Activated T-helper 2 cell treated with anti-CD3 and anti-CD28 coated beads, Interferon-gamma antibody, Interleukin-2, Interleukin-4, amounts not matched to agents 10 μg/mL and 5 μg/mL and 100 μg/mL, durations not matched to agents 14 hours and 24 hours and 36 hours (primary cell): Measurements from ENCODE around the gene ACACA. TPM values are rescaled to one million over a fixed set of nuclear protein-coding genes. Genes with fewer than 3 reads are reported as not detected.
"Not testable (repeated sequence)": the region's sequence is repeated elsewhere in the genome, so short reads cannot be mapped to it uniquely, and the experiment has no call there.

Experiments
- DNase-seq: peaks from one replicate; pipeline ENCODE4 v3.0.0; 2021; ENCODE audit warnings: low spot score
- H3K27ac Mint-ChIP-seq: one replicate; pipeline ENCODE4 v1.8.0; 2021; ENCODE audit warnings: mixed read lengths
- H3K27me3 Mint-ChIP-seq: one replicate; pipeline ENCODE4 v1.8.0; 2021; ENCODE audit warnings: low read depth, mixed read lengths
- H3K36me3 Mint-ChIP-seq: one replicate; pipeline ENCODE4 v1.8.0; 2021; ENCODE audit warnings: low read depth, mixed read lengths
- H3K4me1 Mint-ChIP-seq: one replicate; pipeline ENCODE4 v1.8.0; 2021; ENCODE audit warnings: low read depth, mixed read lengths
- H3K4me3 Mint-ChIP-seq: one replicate; pipeline ENCODE4 v1.8.0; 2021; ENCODE audit warnings: low read depth, mild to moderate bottlenecking, moderate library complexity, mixed read lengths
- H3K9me3 Mint-ChIP-seq: one replicate; pipeline ENCODE4 v1.8.0; 2021; ENCODE audit warnings: mixed read lengths
- intact Hi-C: fragments of 100-400 bp; cut with micrococcal nuclease; formaldehyde crosslinking; loops from one replicate; pipeline ENCODE4 v1.15.1; 2023
- total RNA-seq: library from RNA; stranded (reverse); gene quantifications from 2 replicates; pipeline ENCODE4 v1.2.3, GENCODE V29; 2022

The ACACA gene
- total RNA-seq, 1 donor from 2014 or later = 109 TPM

DNA sequence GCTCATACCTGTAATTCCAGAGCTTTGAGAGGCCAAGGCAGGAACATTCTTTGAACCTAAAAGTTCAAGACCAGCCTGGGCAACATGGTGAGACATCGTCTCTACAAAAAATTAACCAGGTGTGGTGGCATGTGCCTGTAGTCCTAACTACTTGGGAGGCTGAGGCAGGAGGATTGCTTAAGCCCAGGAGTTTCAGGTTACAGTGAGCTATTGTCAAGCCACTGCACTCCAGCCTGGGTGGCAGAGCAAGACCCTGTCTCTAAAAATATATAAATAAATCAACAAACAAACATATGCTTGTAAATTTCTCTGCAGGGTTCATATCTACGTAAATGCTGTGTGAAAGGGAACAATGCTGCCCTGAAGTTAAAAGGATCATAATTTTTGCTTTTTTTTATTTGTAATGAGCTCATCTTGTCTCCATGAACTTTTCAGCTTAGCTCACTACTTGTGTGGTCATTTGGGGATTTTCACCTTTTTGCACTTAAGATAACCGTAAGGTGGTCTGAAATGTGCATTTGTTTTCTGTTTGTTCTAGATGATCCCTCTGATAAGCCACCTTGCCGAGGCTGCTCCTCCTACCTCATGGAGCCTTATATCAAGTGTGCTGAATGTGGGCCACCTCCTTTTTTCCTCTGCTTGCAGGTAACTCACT, 16.5 kb upstream of the ACACA start:
- H3K4me1 Mint-ChIP-seq = no peaks in the 10 kb centered on the region
- no peaks in the 10 kb centered on the region for H3K27me3 Mint-ChIP-seq
- no peaks in the 10 kb centered on the region for H3K9me3 Mint-ChIP-seq
- H3K36me3 Mint-ChIP-seq = peaks cover 55% of the 10 kb centered on the region
- H3K4me3 Mint-ChIP-seq = no peak overlapping the region
- no peak for DNase-seq
- intact Hi-C loops = no loop called here
- no peak overlapping the region for H3K27ac Mint-ChIP-seq

GRCh38 chr17:37417852-37418251, 11.2 kb upstream of the ACACA start:
- intact Hi-C loops = no loop called here
- no peak overlapping the region for H3K27ac Mint-ChIP-seq
- H3K27me3 Mint-ChIP-seq = no peaks in the 10 kb centered on the region
- no peaks in the 10 kb centered on the region for H3K9me3 Mint-ChIP-seq
- H3K4me3 Mint-ChIP-seq = no peak overlapping the region
- peaks cover 50% of the 10 kb centered on the region for H3K36me3 Mint-ChIP-seq
- H3K4me1 Mint-ChIP-seq = peaks cover 4% of the 10 kb centered on the region
- DNase-seq = no peak

GRCh38 chr17:37413875-37414519, 7.4 kb upstream of the ACACA start:
- Mint-ChIP-seq H3K27me3 (no peaks in the 10 kb centered on the region), H3K9me3 (no peaks in the 10 kb centered on the region), H3K36me3 (peaks cover 63% of the 10 kb centered on the region), H3K27ac (no peak overlapping the region), H3K4me1 (peaks cover 12% of the 10 kb centered on the region), H3K4me3 (no peak overlapping the region)
- intact Hi-C loops = no loop called here
- no peak for DNase-seq

DNA sequence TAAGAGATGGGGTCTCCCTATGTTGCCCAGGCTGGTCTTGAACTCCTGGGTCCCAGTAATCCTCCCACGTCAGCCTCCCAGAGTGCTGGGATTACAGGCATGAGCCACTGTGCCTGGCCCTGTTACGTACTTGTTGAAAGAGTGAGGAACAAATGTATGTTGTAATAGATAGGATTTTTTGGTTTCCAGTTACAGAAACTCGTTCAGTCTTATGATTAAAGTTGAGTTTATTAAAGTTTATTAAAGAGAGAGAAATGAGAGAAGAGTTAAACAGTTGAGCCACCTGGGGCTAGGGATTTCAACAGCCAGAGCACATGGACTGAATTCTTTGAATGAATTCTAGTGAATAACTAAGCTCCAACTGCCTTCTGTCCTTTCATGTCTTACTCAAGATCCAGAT, 3.7 kb upstream of the ACACA start:
- Mint-ChIP-seq H3K36me3 (peaks cover 67% of the 10 kb centered on the region), H3K4me3 (no peak overlapping the region), H3K27me3 (no peaks in the 10 kb centered on the region), H3K4me1 (peaks cover 21% of the 10 kb centered on the region), H3K9me3 (no peaks in the 10 kb centered on the region), H3K27ac (no peak overlapping the region)
- no peak for DNase-seq
- intact Hi-C loops = no loop called here

- H3K27me3 Mint-ChIP-seq, H3K9me3 Mint-ChIP-seq, DNase-seq: not testable (repeated sequence)
- peaks cover 66% of the 10 kb centered on the region for H3K36me3 Mint-ChIP-seq
- H3K27ac Mint-ChIP-seq = peak overlapping the region; percentile 94
- intact Hi-C loops = loop anchor here (10.0 kb wide), 2 partner anchors 197 to 1317 kb away; partner anchors contain the start of gene SYNRG
- H3K4me3 Mint-ChIP-seq = peak overlapping the region; percentile 95
- peaks cover 37% of the 10 kb centered on the region for H3K4me1 Mint-ChIP-seq
Observed at GRCh38 chr17:37408145-37408479, 1.5 kb upstream of the ACACA start.

GRCh38 chr17:37405955-37406634, 541 bp downstream of the ACACA start:
- Mint-ChIP-seq H3K27me3 (no peaks in the 10 kb centered on the region), H3K27ac (peak overlapping the region; percentile 92), H3K4me1 (peaks cover 42% of the 10 kb centered on the region), H3K4me3 (peak overlapping the region; percentile 97), H3K36me3 (peaks cover 57% of the 10 kb centered on the region), H3K9me3 (no peaks in the 10 kb centered on the region)
- DNase-seq = no peak
- intact Hi-C loops = loop anchor here (2.0 to 10.0 kb wide), 3 partner anchors 85 to 1319 kb away; partner anchors contain the start of gene SYNRG

GRCh38 chr17:37405522-37405921, 1.1 kb downstream of the ACACA start:
- Mint-ChIP-seq H3K36me3 (peaks cover 51% of the 10 kb centered on the region), H3K4me1 (peaks cover 37% of the 10 kb centered on the region), H3K4me3 (peak overlapping the region; percentile 97)
- H3K9me3 Mint-ChIP-seq, DNase-seq, H3K27me3 Mint-ChIP-seq, H3K27ac Mint-ChIP-seq: not testable (repeated sequence)
- intact Hi-C loops = loop anchor here (10.0 kb wide), 2 partner anchors 199 to 1319 kb away; partner anchors contain the start of gene SYNRG

GRCh38 chr17:37400505-37400904, 6.1 kb downstream of the ACACA start:
- Mint-ChIP-seq H3K27me3 (no peaks in the 10 kb centered on the region), H3K9me3 (no peaks in the 10 kb centered on the region), H3K36me3 (peaks cover 30% of the 10 kb centered on the region), H3K4me3 (no peak overlapping the region), H3K4me1 (peaks cover 34% of the 10 kb centered on the region), H3K27ac (no peak overlapping the region)
- no peak for DNase-seq
- intact Hi-C loops = loop anchor here (10.0 kb wide), 2 partner anchors 204 to 1324 kb away; partner anchors contain the start of gene SYNRG

DNA sequence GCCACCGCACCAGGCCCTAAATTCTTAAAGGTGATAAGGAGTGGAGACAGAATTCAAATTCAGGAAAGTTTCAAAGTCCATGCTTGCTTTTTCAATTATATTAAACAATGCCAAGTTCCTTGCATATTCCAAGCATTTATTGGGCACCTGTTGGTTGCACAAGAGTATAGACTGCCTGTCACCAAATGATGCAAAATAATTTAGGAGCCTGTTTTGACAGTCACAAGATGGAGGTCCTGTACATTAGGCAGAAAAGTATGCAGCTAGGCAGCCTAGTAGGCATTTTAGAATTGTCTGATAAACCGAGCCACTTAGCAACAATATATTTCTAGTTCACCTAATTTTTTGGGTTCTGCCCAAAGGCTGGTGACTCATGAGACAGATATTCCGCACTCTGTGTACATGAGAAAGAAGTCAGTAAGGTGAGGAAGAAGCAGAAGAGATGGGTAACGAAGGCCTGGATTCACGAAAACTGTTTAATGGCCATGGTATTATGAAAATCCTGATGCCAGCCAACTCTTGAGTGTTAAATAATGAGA, 7.3 kb downstream of the ACACA start:
- H3K36me3 Mint-ChIP-seq = peaks cover 23% of the 10 kb centered on the region
- H3K4me1 Mint-ChIP-seq = peaks cover 26% of the 10 kb centered on the region
- H3K27me3 Mint-ChIP-seq = no peaks in the 10 kb centered on the region
- intact Hi-C loops = no loop called here
- H3K9me3 Mint-ChIP-seq = no peaks in the 10 kb centered on the region
- no peak overlapping the region for H3K4me3 Mint-ChIP-seq
- DNase-seq = no peak
- no peak overlapping the region for H3K27ac Mint-ChIP-seq

- H3K4me1 Mint-ChIP-seq = peaks cover 30% of the 10 kb centered on the region
- no peaks in the 10 kb centered on the region for H3K9me3 Mint-ChIP-seq
- no peak overlapping the region for H3K27ac Mint-ChIP-seq
- DNase-seq = no peak
- H3K4me3 Mint-ChIP-seq = no peak overlapping the region
- intact Hi-C loops = loop anchor here (5.0 kb wide), 1 partner anchor 36 kb away; no protein-coding TSS in a partner anchor
- no peaks in the 10 kb centered on the region for H3K36me3 Mint-ChIP-seq
- no peaks in the 10 kb centered on the region for H3K27me3 Mint-ChIP-seq
Observed at GRCh38 chr17:37393352-37393751, 13.3 kb downstream of the ACACA start.

DNA sequence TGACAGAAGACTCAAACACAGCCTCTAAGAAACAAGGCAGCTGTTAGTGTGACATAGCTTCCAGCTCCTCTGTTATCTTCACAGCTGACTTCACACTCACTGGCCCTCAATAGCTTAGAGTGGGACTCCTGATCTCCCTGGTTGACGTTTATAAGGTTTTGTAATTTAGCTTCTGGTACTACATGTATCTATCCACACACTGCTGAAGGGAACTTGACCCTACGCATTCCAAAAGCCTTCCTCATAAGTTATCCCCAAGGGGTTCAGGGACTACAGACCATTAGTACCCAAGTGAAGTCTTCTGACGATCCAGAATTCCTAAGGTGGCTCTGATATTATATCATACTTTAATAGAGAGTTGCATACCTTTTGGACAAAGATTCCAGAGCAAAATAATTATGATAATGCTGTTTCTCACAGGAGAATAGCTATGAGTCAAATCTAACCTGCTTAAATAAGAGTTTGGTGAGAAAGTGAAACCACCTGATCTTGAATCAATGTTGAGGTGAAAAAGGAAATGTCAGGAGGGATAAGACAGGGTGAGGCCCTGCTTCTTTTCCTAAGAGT, 14.5 kb downstream of the ACACA start:
- no peak overlapping the region for H3K4me3 Mint-ChIP-seq
- H3K36me3 Mint-ChIP-seq = no peaks in the 10 kb centered on the region
- H3K9me3 Mint-ChIP-seq = no peaks in the 10 kb centered on the region
- H3K4me1 Mint-ChIP-seq = peaks cover 26% of the 10 kb centered on the region
- intact Hi-C loops = loop anchor here (5.0 kb wide), 1 partner anchor 35 kb away; no protein-coding TSS in a partner anchor
- no peaks in the 10 kb centered on the region for H3K27me3 Mint-ChIP-seq
- H3K27ac Mint-ChIP-seq = no peak overlapping the region
- no peak for DNase-seq

GRCh38 chr17:37391146-37391545, 15.5 kb downstream of the ACACA start:
- H3K4me3 Mint-ChIP-seq = no peak overlapping the region
- no peaks in the 10 kb centered on the region for H3K36me3 Mint-ChIP-seq
- intact Hi-C loops = loop anchor here (5.0 kb wide), 1 partner anchor 34 kb away; no protein-coding TSS in a partner anchor
- H3K27me3 Mint-ChIP-seq = no peaks in the 10 kb centered on the region
- DNase-seq = no peak
- H3K4me1 Mint-ChIP-seq = peaks cover 25% of the 10 kb centered on the region
- no peaks in the 10 kb centered on the region for H3K9me3 Mint-ChIP-seq
- no peak overlapping the region for H3K27ac Mint-ChIP-seq
